LNCAP (cell line): Measurements from ENCODE around the gene MMP21.

Source experiments
- TF ChIP-seq, protein P1 (sequence below): fragments of 450-650 bp; IDR thresholded peaks from 2 replicates; pipeline ENCODE4 v1.5.1; 2017; ENCODE audit warnings: mild to moderate bottlenecking

The MMP21 gene

DNA sequence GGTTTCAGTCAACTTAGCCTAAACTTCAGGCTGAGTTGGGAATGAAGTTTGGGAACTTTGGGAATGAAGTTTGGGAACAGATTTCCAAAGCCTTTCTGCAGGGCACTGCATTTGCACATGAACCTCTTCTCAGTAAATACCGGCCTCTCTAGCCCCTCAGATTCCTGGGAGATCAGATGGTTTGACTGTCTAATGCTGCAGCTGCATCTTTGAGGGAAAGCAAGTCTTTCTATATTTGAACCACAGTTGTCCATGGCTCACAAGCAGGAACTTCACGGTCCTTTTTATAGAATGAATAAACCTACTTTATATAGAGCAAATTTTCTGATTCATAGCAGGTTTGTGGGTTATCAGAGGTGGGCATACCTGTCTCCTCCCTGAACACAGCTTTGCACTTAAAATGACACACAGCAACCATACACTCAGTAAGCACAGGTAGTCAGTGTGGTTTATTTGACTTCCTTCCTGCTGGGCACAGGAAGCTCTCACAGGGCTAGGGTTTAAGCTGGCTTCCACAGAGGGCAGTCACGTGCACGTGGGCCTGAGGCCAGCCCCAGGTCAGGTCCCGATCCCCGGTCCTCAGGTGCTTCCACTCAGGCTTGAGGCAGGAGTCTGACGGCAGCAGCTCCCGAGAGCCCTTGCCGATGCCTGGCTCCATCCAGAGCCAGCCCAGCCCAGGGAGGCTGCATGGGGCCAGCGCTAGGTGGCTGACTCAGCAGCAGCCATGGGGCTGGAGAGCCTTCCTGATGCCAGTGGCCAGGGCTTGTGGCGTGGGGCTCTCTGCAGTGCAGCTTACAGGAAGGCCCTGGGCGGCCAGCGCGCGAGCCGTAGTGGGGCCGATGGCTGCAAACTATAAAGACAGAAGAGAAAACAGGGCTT lies 12.8 kb upstream of the MMP21 start:
- TF ChIP-seq, protein P1, sequence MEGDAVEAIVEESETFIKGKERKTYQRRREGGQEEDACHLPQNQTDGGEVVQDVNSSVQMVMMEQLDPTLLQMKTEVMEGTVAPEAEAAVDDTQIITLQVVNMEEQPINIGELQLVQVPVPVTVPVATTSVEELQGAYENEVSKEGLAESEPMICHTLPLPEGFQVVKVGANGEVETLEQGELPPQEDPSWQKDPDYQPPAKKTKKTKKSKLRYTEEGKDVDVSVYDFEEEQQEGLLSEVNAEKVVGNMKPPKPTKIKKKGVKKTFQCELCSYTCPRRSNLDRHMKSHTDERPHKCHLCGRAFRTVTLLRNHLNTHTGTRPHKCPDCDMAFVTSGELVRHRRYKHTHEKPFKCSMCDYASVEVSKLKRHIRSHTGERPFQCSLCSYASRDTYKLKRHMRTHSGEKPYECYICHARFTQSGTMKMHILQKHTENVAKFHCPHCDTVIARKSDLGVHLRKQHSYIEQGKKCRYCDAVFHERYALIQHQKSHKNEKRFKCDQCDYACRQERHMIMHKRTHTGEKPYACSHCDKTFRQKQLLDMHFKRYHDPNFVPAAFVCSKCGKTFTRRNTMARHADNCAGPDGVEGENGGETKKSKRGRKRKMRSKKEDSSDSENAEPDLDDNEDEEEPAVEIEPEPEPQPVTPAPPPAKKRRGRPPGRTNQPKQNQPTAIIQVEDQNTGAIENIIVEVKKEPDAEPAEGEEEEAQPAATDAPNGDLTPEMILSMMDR, result no peak

- TF ChIP-seq, protein P1, result no peak
Measured at GRCh38 chr10:125785791-125786190, 10.2 kb upstream of the MMP21 start.

DNA sequence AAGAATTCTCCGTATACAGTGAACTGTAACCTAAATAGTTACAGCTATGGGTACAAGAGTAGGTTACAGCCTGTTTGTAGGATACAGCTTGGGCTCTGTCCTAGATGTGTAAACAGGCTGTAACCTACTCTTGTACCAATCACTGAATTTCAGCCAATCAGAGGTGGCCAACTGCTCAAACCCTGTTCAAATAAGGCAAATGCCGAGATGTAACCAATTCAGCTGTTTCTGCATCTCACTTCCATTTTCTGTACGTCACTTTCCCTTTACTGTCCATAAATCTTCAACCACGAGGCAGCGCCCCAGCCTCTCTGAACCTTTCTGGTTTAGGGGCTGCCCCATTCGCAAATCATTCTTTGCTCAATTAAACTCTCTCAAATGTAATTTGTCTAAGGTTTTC lies 8.3 kb upstream of the MMP21 start:
- TF ChIP-seq, protein P1, result no peak

GRCh38 chr10:125783408-125783807 lies 7.8 kb upstream of the MMP21 start:
- TF ChIP-seq, protein P1, result no peak

GRCh38 chr10:125782616-125783015 lies 7.0 kb upstream of the MMP21 start:
- TF ChIP-seq, protein P1, result no peak

DNA sequence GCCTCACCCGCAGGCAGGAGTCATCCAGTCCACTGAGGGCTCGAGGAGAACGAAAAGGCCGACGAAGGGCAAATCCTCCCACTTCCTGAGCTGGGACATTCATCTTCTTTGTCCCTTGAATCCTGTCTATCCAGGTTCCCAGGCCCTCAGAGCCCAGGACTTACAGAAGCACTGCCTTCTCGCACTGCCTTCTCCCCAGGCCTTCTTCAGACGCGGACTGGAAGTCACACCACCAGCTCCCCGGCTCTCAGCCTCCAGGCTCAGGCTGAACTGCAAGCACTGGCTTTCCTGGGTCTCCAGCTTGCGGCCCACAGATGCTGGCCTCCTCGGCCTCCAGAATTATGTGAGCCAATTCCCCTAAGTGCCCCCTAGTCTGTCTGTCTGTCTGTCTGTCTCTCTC lies 6.4 kb upstream of the MMP21 start:
- TF ChIP-seq, protein P1, result no peak

- TF ChIP-seq, protein P1, result no peak
Measured at GRCh38 chr10:125781374-125781773, 5.8 kb upstream of the MMP21 start.
